Stimulated activated CD8-positive, alpha-beta memory T cell treated with anti-CD3 and anti-CD28 coated beads, Interleukin-15, amount 100 ng/mL, for 1 hour (primary cell): ENCODE measurements around the gene GATB.

Experiments
- DNase-seq: peaks from one replicate; pipeline ENCODE4 v3.0.0-alpha.2; 2020; ENCODE audit warnings: low read depth

GATB gene

GRCh38 chr4:151651496-151651895, 109.3 kb downstream of the GATB start:
- DNase-seq, result no peak

- DNase-seq, result no peak
Observed at GRCh38 chr4:151649479-151649878, 111.3 kb downstream of the GATB start.

- DNase-seq, result no peak
Observed at GRCh38 chr4:151646322-151646721, 114.5 kb downstream of the GATB start.

GRCh38 chr4:151644622-151645021, 116.2 kb downstream of the GATB start:
- no peak for DNase-seq

- no peak for DNase-seq
Observed at GRCh38 chr4:151643564-151643963, 117.2 kb downstream of the GATB start.

GRCh38 chr4:151641983-151642382, 118.8 kb downstream of the GATB start:
- no peak for DNase-seq

- no peak for DNase-seq
Observed at GRCh38 chr4:151641167-151641566, 119.6 kb downstream of the GATB start.

- no peak for DNase-seq
Observed at GRCh38 chr4:151640381-151640780, 120.4 kb downstream of the GATB start.

- no peak for DNase-seq
Observed at GRCh38 chr4:151638295-151638858, 122.4 kb downstream of the GATB start.

- no peak for DNase-seq
Observed at GRCh38 chr4:151631349-151631748, 129.5 kb downstream of the GATB start.

GRCh38 chr4:151629097-151629783, 131.6 kb downstream of the GATB start:
- DNase-seq, result no peak

- DNase-seq, result no peak
Observed at GRCh38 chr4:151628001-151628608, 132.7 kb downstream of the GATB start.

GRCh38 chr4:151627491-151627890, 133.3 kb downstream of the GATB start:
- DNase-seq, result no peak

- DNase-seq, result no peak
Observed at GRCh38 chr4:151626751-151627150, 134.1 kb downstream of the GATB start.

GRCh38 chr4:151626228-151626627, 134.6 kb downstream of the GATB start:
- no peak for DNase-seq

GRCh38 chr4:151624626-151625565, 135.9 kb downstream of the GATB start:
- no peak for DNase-seq
